ENCODE data around the gene C2orf74. TPM values are rescaled to one million over a fixed set of nuclear protein-coding genes. Genes with fewer than 3 reads are reported as not detected.

The C2orf74 gene
- total RNA-seq, 1 experiment from 2014 or later, result 8.1 TPM

GRCh38 chr2:61177727-61178549 is 15.9 kb downstream of the C2orf74 start:
- ATAC-seq, result peak; percentile 9
- Mint-ChIP-seq H3K4me1 (peaks cover 28% of the 10 kb centered on the region), H3K36me3 (peaks cover 31% of the 10 kb centered on the region), H3K9me3 (no peaks in the 10 kb centered on the region), H3K4me3 (peak overlapping the region; percentile 76), H3K27me3 (ENCODE audit: low read depth) (peaks cover 31% of the 10 kb centered on the region), H3K27ac (peak overlapping the region; percentile 61)
- ChIA-PET POLR2A (interaction anchor here (0.6 to 1.6 kb wide), 2 partner anchors 33 to 39 kb away, joined by 4 to 6 read pairs; no protein-coding TSS in a partner anchor), CTCF (interaction anchor here (0.6 to 1.8 kb wide), 3 partner anchors 10 to 281 kb away, joined by 3 to 10 read pairs (median 3); no protein-coding TSS in a partner anchor)
- DNase-seq (ENCODE audit: low spot score), result peak; percentile 27
- TF ChIP-seq TP53 (CRISPR knock-in tag; IDR thresholded peaks at IDR 0.05) (0 out of 2 replicates have a peak, but pooled peaks have one; percentile 5), USF2 (CRISPR knock-in tag; IDR thresholded peaks at IDR 0.05) (no peak)

- ATAC-seq, result no peak
- peak overlapping the region; percentile 21; the same call in 1 of the 2 replicates for H3K27ac Mint-ChIP-seq
Observed at GRCh38 chr2:61178603-61179545, 16.9 kb downstream of the C2orf74 start.

More at GRCh38 chr2:61178603-61179545, 16.9 kb downstream of the C2orf74 start:
- Mint-ChIP-seq H3K36me3 (peaks cover 41% of the 10 kb centered on the region), H3K4me3 (peak overlapping the region; percentile 76), H3K27me3 (ENCODE audit: low read depth) (peaks cover 27% of the 10 kb centered on the region), H3K9me3 (no peaks in the 10 kb centered on the region), H3K4me1 (peaks cover 28% of the 10 kb centered on the region)
- TF ChIP-seq ZSCAN18 (CRISPR knock-in tag; IDR thresholded peaks at IDR 0.05) (no peak), ZNF416 (CRISPR knock-in tag; IDR thresholded peaks at IDR 0.05) (no peak), IRF1 (CRISPR knock-in tag; IDR thresholded peaks at IDR 0.05) (no peak), ESRRA (CRISPR knock-in tag; IDR thresholded peaks at IDR 0.05; ENCODE audit: borderline replicate concordance) (no peak), NR3C1 (CRISPR knock-in tag; conservative IDR thresholded peaks at IDR 0.05; ENCODE audit: low read depth) (no peak), ETV6 (CRISPR knock-in tag; IDR thresholded peaks at IDR 0.05) (no peak), OVOL2 (CRISPR knock-in tag; IDR thresholded peaks at IDR 0.05; ENCODE audit: borderline replicate concordance) (no peak), CTCF (IDR thresholded peaks at IDR 0.05) (no peak), CREM (CRISPR knock-in tag; IDR thresholded peaks at IDR 0.05) (no peak), ZNF671 (CRISPR knock-in tag; IDR thresholded peaks at IDR 0.05) (no peak), USF1 (CRISPR knock-in tag; IDR thresholded peaks at IDR 0.05) (no peak), ZNF219 (CRISPR knock-in tag; IDR thresholded peaks at IDR 0.05; ENCODE audit: borderline replicate concordance) (no peak), E2F1 (CRISPR knock-in tag; IDR thresholded peaks at IDR 0.05) (no peak), IRF2 (CRISPR knock-in tag; IDR thresholded peaks at IDR 0.05; ENCODE audit: borderline replicate concordance, low read depth) (no peak), CDX4 (CRISPR knock-in tag; IDR thresholded peaks at IDR 0.05; ENCODE audit: borderline replicate concordance) (no peak), ZMAT4 (CRISPR knock-in tag; IDR thresholded peaks at IDR 0.05) (no peak)
- no peak for DNase-seq (ENCODE audit: low spot score)
- CTCF ChIA-PET, result interaction anchor here (1.8 kb wide), 1 partner anchor 11 kb away, joined by 10 read pairs; no protein-coding TSS in a partner anchor
- POLR2A ChIA-PET, result interaction anchor here (0.6 kb wide), 1 partner anchor 38 kb away, joined by 6 read pairs; no protein-coding TSS in a partner anchor

Measured in WTC11 (cell line).